Right lobe of liver (tissue), 6 donors: Measurements from ENCODE around the gene CDH23. TPM values are rescaled to one million over a fixed set of nuclear protein-coding genes. Genes with fewer than 3 reads are reported as not detected.

Experiments used
- ATAC-seq, 4 donors: fragments of 200-7000 bp; cut with Tn5 transposase; one replicate each; pipeline ENCODE4 v1.9.1; 2020; ENCODE audit warnings: mild to moderate bottlenecking in 4 of 4, moderate library complexity in 4 of 4
- DNase-seq, 3 donors: peaks; one replicate each; pipeline ENCODE4 v3.0.0-alpha.2; 2020
- H3K27ac ChIP-seq, 3 donors: fragments of 200-600 bp; one replicate each; pipeline ENCODE4 v1.8.0; 2022
- H3K27me3 ChIP-seq, 2 donors: fragments of 200-600 bp; one replicate each; pipeline ENCODE4 v1.8.0; 2022
- H3K36me3 ChIP-seq, 4 donors: fragments of 200-600 bp; sonication (generic) in 1 of 4; one replicate each; pipeline versions ENCODE4 v1.5.1 to v1.8.0; 2017 to 2022; ENCODE audit warnings: control low read depth in 1 of 4
- H3K4me1 ChIP-seq, 4 donors: fragments of 200-600 bp; sonication (generic) in 1 of 4; one replicate each; pipeline versions ENCODE4 v1.5.1 to v1.8.0; 2017 to 2022; ENCODE audit warnings: control low read depth in 1 of 4
- H3K4me3 ChIP-seq, 3 donors: fragments of 200-600 bp; one replicate each; pipeline ENCODE4 v1.8.0; 2022
- H3K9me3 ChIP-seq, 4 donors: fragments of 200-600 bp; sonication (generic) in 1 of 4; one replicate each; pipeline versions ENCODE4 v1.5.1 to v1.8.0; 2017 to 2022; ENCODE audit warnings: control low read depth in 1 of 4
- CTCF ChIP-seq, 4 donors: fragments of 200-600 bp in 3 of 4; fragments of 450-650 bp in 1 of 4; IDR thresholded peaks; one replicate each; pipeline versions ENCODE4 v1.5.1 to v1.8.0; 2016 to 2022; ENCODE audit warnings: antibody characterized with exemption in 4 of 4, mild to moderate bottlenecking in 2 of 4
- POLR2A ChIP-seq: fragments of 450-650 bp; IDR thresholded peaks from one replicate; pipeline ENCODE4 v1.6.1; 2017; ENCODE audit warnings: antibody characterized with exemption, mild to moderate bottlenecking
- WGBS: methylation state at CpG from one replicate; pipeline ENCODE4 v1.1.6; 2018; ENCODE audit warnings: low coverage, low lambda C conversion rate; ENCODE audit not compliant: insufficient coverage; ENCODE audit errors: missing lambda C conversion rate; 5-methylcytosine and 5-hydroxymethylcytosine counted together
- intact Hi-C, 2 donors: fragments of 100-400 bp; cut with DNase I; formaldehyde crosslinking; loops; one replicate each; pipeline versions ENCODE4 v1.11.2 to v1.14.1; 2022
- total RNA-seq, 6 experiments: library from RNA; depleted of rRNA in 2 of 6; stranded (reverse); fragments of >200 nt in 2 of 6; fragmentation: NEBNext Ultra II Directional in 3 of 6; extraction: Animal tissue kit (Norgen Biotek cat#: 25700) in 3 of 6; gene quantifications; one replicate each; pipeline versions ENCODE4 v1.1.0 to v1.2.4, GENCODE V29; 2016 to 2023
- donor health status: DM: no; HTN: yes; CAD: no.
- donor health status: DM: no; HTN: no; CAD: no.
- donor health status: DM: no; HTN: no; CAD: no.
- donor health status: DM: no; HTN: yes; CAD: no.
- donor health status: DM: no; HTN: yes; CAD: no.

Gene CDH23
- total RNA-seq, 6 experiments from 2014 or later: 3.3 to 19.7 (median 6.3) TPM

DNA sequence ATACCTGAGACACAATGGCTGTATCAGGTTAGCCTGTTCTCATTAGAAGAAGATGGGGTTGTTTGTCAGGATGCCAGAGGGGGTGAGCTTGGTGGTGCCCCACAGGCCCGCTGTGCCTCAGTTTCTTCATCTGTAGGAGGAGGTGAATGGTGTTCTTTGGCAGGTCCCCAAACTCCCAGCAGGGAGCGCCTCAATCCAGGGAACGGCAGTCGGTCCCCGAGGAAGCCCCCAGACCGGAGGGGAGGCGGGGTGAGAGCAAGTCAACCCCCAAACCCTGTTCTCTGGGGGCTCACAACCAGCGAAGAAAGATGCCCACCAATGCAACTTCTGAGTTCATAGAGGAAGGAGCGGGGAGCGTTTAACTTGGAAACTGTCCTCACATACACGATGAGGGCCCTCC lies 306.9 kb downstream of the CDH23 start:
- no peak for DNase-seq
- H3K4me1 ChIP-seq: peaks cover 0 to 3% (median 0%) of the 10 kb centered on the region in 4 donors
- no peak for ATAC-seq
- no peaks in the 10 kb centered on the region for H3K36me3 ChIP-seq
- intact Hi-C loops: loop anchor here (5.0 to 10.0 kb wide), 4 partner anchors 309 to 399 kb away; partner anchors contain the start of genes CDH23 (in 1 of the 2) and SLC29A3 (in 1 of the 2)
- no peak overlapping the region for H3K4me3 ChIP-seq
- H3K27me3 ChIP-seq: no peaks in the 10 kb centered on the region
- no peak for TF ChIP-seq CTCF (IDR thresholded peaks at IDR 0.05)
- TF ChIP-seq POLR2A: no peak
- no peaks in the 10 kb centered on the region for H3K9me3 ChIP-seq
- no peak overlapping the region for H3K27ac ChIP-seq
- WGBS: 87% methylated on average over 4 of the region's 11 CpGs

DNA sequence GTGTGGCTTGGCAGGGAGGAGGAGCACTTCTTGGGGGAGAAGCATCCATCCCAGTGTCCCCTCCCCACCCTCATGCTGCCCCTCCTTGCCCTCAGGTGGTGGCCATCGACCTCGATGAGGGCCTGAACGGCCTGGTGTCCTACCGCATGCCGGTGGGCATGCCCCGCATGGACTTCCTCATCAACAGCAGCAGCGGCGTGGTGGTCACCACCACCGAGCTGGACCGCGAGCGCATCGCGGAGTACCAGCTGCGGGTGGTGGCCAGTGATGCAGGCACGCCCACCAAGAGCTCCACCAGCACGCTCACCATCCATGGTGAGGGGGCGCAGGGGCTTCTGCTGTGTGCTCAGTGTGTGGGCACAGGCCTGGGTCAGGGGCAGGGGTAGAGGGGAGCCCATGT lies 308.1 kb downstream of the CDH23 start:
- no peak for ATAC-seq
- H3K27ac ChIP-seq: no peak overlapping the region
- H3K4me3 ChIP-seq: no peak overlapping the region
- H3K36me3 ChIP-seq: no peaks in the 10 kb centered on the region
- H3K4me1 ChIP-seq: peaks cover 0 to 5% (median 0%) of the 10 kb centered on the region in 4 donors
- H3K9me3 ChIP-seq: no peaks in the 10 kb centered on the region
- H3K27me3 ChIP-seq: no peaks in the 10 kb centered on the region
- DNase-seq: no peak
- intact Hi-C loops: loop anchor here (5.0 to 10.0 kb wide), 4 partner anchors 310 to 400 kb away; partner anchors contain the start of genes CDH23 (in 1 of the 2) and SLC29A3 (in 1 of the 2)
- WGBS: no CpG with 5 or more reads among the region's 18 CpGs
- TF ChIP-seq POLR2A: no peak

- no peak for ATAC-seq
- no peak for DNase-seq
- TF ChIP-seq POLR2A: no peak
- TF ChIP-seq CTCF (IDR thresholded peaks at IDR 0.05): no peak
- H3K4me1 ChIP-seq: peaks cover 0 to 5% (median 0%) of the 10 kb centered on the region in 4 donors
- H3K4me3 ChIP-seq: no peak overlapping the region
- H3K27me3 ChIP-seq: no peaks in the 10 kb centered on the region
- intact Hi-C loops: loop anchor here (10.0 kb wide), 3 partner anchors 311 to 401 kb away; partner anchors contain the start of genes CDH23 (in 1 of the 2) and SLC29A3 (in 1 of the 2)
- no CpG with 5 or more reads among the region's 2 CpGs for WGBS
- no peaks in the 10 kb centered on the region for H3K36me3 ChIP-seq
- H3K27ac ChIP-seq: no peak overlapping the region
- H3K9me3 ChIP-seq: no peaks in the 10 kb centered on the region
Measured at GRCh38 chr10:71705582-71705981, 308.9 kb downstream of the CDH23 start.

GRCh38 chr10:71706216-71707121 lies 309.7 kb downstream of the CDH23 start:
- TF ChIP-seq CTCF (IDR thresholded peaks at IDR 0.05): no peak
- no peak for TF ChIP-seq POLR2A
- Histone ChIP-seq H3K27me3 (no peaks in the 10 kb centered on the region), H3K4me3 (no peak overlapping the region), H3K9me3 (no peaks in the 10 kb centered on the region), H3K36me3 (no peaks in the 10 kb centered on the region), H3K27ac (no peak overlapping the region), H3K4me1 (peaks cover 0 to 5% (median 0%) of the 10 kb centered on the region in 4 donors)
- ATAC-seq (no peak), DNase-seq (no peak)
- 73% methylated on average over 2 of the region's 35 CpGs for WGBS
- intact Hi-C loops: loop anchor here (10.0 kb wide), 3 partner anchors 312 to 402 kb away; partner anchors contain the start of genes CDH23 (in 1 of the 2) and SLC29A3 (in 1 of the 2)
